Transverse colon (tissue), 4 donors: ENCODE measurements around the gene VPS13C. TPM values are rescaled to one million over a fixed set of nuclear protein-coding genes. Genes with fewer than 3 reads are reported as not detected.
"Not testable (repeated sequence)": the region's sequence is repeated elsewhere in the genome, so short reads cannot be mapped to it uniquely, and the experiment has no call there.

Experiments used
- DNase-seq: peaks from one replicate; pipeline ENCODE4 v3.0.0-alpha.2; 2019
- H3K27ac ChIP-seq, 4 donors: fragments of 200-600 bp; sonication (generic); 2 replicates each; pipeline ENCODE4 v1.5.1; 2016 to 2018; ENCODE audit warnings: inconsistent platforms in 4 of 4
- H3K27me3 ChIP-seq: fragments of 200-600 bp; sonication (generic); 2 replicates; pipeline ENCODE4 v1.5.1; 2017; ENCODE audit warnings: inconsistent platforms
- H3K36me3 ChIP-seq, 4 donors: fragments of 200-600 bp; sonication (generic); 2 replicates each; pipeline ENCODE4 v1.5.1; 2017 to 2019; ENCODE audit warnings: inconsistent platforms in 4 of 4
- H3K4me1 ChIP-seq, 4 donors: fragments of 200-600 bp; sonication (generic); 2 replicates each; pipeline ENCODE4 v1.5.1; 2017 to 2020; ENCODE audit warnings: inconsistent platforms in 4 of 4
- H3K4me3 ChIP-seq, 4 donors: fragments of 200-600 bp; sonication (generic); 1 replicate in 1 of 4; 2 replicates in 3 of 4; pipeline versions ENCODE4 v1.5.1 to v1.6.1; 2017 to 2019; ENCODE audit warnings: inconsistent platforms in 4 of 4
- H3K9me3 ChIP-seq, 2 donors: fragments of 200-600 bp; sonication (generic); 2 replicates each; pipeline ENCODE4 v1.5.1; 2017 to 2019; ENCODE audit warnings: inconsistent platforms in 2 of 2
- EP300 ChIP-seq: sonication (generic); formaldehyde crosslinking; IDR thresholded peaks from one replicate; pipeline ENCODE4 v1.6.1; 2017; ENCODE audit warnings: antibody characterized with exemption, low read depth
- POLR2A ChIP-seq: fragments of 450-650 bp; IDR thresholded peaks from one replicate; pipeline ENCODE4 v1.6.1; 2016; ENCODE audit warnings: antibody characterized with exemption, mild to moderate bottlenecking, moderate library complexity
- POLR2AphosphoS5 ChIP-seq, 3 donors: sonication (generic); formaldehyde crosslinking; IDR thresholded peaks; one replicate each; pipeline ENCODE4 v1.6.1; 2016; ENCODE audit warnings: antibody characterized with exemption in 3 of 3
- WGBS, 2 donors: methylation state at CpG; one replicate each; pipeline ENCODE4 v1.1.5; 2018; ENCODE audit warnings: low coverage in 1 of 2; 5-methylcytosine and 5-hydroxymethylcytosine counted together
- in situ Hi-C, 4 donors: fragments of 200-750 bp; cut with MboI; loops; one replicate each; pipeline versions ENCODE4 v1.15.0 to v1.15.1; 2017; ENCODE audit warnings: low sequenced_read_pairs in 3 of 4, low pct_ligation_motif_present in 1 of 4, low pct_unique_long_range_greater_than_20kb in 1 of 4
- intact Hi-C: fragments of 100-400 bp; cut with DNase I; formaldehyde crosslinking; loops from one replicate; pipeline ENCODE4 v1.15.1; 2023; ENCODE audit warnings: low total_unique reads
- total RNA-seq, 4 donors: library from RNA; depleted of rRNA; stranded (reverse); fragments of >200 nt; gene quantifications; one replicate each; pipeline ENCODE4 v1.1.0, GENCODE V29; 2016
- TF ChIP-seq, protein P1 (sequence below), 5 experiments: fragments of 200-600 bp in 3 of 5; fragments of 450-650 bp in 2 of 5; sonication (generic) in 3 of 5; IDR thresholded peaks; 1 replicate in 2 of 5; 2 replicates in 3 of 5; pipeline ENCODE4 v1.5.1; 2016 to 2017; ENCODE audit warnings: antibody characterized with exemption in 5 of 5, inconsistent platforms in 3 of 5, mild to moderate bottlenecking in 2 of 5, moderate library complexity in 1 of 5

Gene VPS13C
- total RNA-seq, 4 donors from 2014 or later, result 48.3 to 105 (median 73.2) TPM

DNA sequence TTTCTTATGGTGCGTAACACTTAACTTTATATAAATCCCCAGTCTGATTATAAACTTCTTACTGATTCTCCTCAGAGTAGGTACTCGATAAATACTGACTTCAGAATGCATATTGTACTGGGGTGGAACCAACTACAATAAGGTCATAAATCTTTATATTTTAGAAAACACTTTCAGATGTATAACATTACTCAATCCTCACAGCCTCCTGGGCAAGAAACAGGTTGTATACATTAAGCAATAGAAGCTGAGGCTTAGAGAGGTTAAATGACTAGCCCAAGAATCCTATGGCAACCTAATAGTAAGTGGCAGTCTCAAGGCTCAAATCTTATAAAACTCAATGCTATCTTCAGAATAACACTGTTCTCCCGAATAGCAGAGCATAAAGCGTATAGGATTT, 9.1 kb downstream of the VPS13C start:
- no peak overlapping the region for H3K4me3 ChIP-seq
- no peaks in the 10 kb centered on the region for H3K27me3 ChIP-seq
- H3K4me1 ChIP-seq, result peaks cover 0 to 41% (median 19%) of the 10 kb centered on the region in 4 donors
- H3K27ac ChIP-seq, result peak overlapping the region; percentile 41 to 56 (median 50)
- in situ Hi-C loops, result no loop called here
- WGBS, 2 donors, result 62 to 65% methylated on average over 4 of the region's 4 CpGs
- DNase-seq, result no peak
- H3K36me3 ChIP-seq, result no peaks in the 10 kb centered on the region
- TF ChIP-seq POLR2AphosphoS5 (IDR thresholded peaks at IDR 0.05) (no peak), POLR2A (no peak)
- no peaks in the 10 kb centered on the region for H3K9me3 ChIP-seq
- intact Hi-C loops, result no loop called here

DNA sequence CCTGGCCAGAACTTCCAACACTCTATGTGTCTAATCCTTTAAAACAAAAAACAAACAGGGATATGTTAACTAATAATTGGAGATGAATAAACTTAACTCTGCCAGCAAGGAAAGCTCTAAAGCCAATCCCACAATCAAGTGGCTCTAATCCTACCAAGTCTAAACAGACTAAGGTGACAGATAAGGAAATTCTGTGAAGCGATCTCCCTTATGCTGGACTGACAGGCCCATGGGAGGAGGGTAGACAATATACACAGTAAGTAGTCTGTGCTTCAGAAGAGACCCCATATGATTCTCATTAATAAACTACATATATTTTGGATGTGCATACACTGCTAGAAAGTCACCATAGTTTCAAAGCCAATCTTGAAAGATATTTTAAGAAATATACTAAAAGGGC, 10.1 kb downstream of the VPS13C start:
- WGBS, 2 donors, result 62% methylated on average over 1 of the region's 1 CpG; no CpG with 5 or more reads in 1 of the 2 donors
- H3K36me3 ChIP-seq, result no peaks in the 10 kb centered on the region
- TF ChIP-seq POLR2AphosphoS5 (IDR thresholded peaks at IDR 0.05) (no peak), EP300 (no peak), POLR2A (no peak)
- TF ChIP-seq, protein P1, sequence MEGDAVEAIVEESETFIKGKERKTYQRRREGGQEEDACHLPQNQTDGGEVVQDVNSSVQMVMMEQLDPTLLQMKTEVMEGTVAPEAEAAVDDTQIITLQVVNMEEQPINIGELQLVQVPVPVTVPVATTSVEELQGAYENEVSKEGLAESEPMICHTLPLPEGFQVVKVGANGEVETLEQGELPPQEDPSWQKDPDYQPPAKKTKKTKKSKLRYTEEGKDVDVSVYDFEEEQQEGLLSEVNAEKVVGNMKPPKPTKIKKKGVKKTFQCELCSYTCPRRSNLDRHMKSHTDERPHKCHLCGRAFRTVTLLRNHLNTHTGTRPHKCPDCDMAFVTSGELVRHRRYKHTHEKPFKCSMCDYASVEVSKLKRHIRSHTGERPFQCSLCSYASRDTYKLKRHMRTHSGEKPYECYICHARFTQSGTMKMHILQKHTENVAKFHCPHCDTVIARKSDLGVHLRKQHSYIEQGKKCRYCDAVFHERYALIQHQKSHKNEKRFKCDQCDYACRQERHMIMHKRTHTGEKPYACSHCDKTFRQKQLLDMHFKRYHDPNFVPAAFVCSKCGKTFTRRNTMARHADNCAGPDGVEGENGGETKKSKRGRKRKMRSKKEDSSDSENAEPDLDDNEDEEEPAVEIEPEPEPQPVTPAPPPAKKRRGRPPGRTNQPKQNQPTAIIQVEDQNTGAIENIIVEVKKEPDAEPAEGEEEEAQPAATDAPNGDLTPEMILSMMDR (IDR thresholded peaks at IDR 0.05), result no peak
- intact Hi-C loops, result no loop called here
- no peak for DNase-seq
- in situ Hi-C loops, result no loop called here
- no peaks in the 10 kb centered on the region for H3K9me3 ChIP-seq
- H3K27me3 ChIP-seq, result no peaks in the 10 kb centered on the region
- H3K27ac ChIP-seq, result no peak overlapping the region
- peaks cover 0 to 49% (median 23%) of the 10 kb centered on the region in 4 donors for H3K4me1 ChIP-seq
- H3K4me3 ChIP-seq, result no peak overlapping the region

DNA sequence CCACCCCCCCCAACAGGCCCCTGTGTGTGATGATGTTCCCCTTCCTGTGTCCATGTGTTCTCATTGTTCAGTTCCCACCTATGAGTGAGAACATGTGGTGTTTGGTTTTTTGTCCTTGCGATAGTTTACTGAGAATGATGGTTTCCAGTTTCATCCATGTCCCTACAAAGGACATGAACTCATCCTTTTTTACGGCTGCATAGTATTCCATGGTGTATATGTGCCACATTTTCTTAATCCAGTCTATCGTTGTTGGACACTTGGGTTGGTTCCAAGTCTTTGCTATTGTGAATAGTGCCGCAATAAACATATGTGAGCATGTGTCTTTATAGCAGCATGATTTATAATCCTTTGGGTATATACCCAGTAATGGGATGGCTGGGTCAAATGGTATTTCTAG, 12.0 kb downstream of the VPS13C start:
- in situ Hi-C loops, intact Hi-C loops, DNase-seq, H3K36me3 ChIP-seq, H3K9me3 ChIP-seq, H3K27ac ChIP-seq, H3K27me3 ChIP-seq, H3K4me3 ChIP-seq: not testable (repeated sequence)
- peaks cover 0 to 47% (median 23%) of the 10 kb centered on the region in 4 donors for H3K4me1 ChIP-seq
- WGBS, 2 donors, result 94% methylated on average over 4 of the region's 4 CpGs; no CpG with 5 or more reads in 1 of the 2 donors

DNA sequence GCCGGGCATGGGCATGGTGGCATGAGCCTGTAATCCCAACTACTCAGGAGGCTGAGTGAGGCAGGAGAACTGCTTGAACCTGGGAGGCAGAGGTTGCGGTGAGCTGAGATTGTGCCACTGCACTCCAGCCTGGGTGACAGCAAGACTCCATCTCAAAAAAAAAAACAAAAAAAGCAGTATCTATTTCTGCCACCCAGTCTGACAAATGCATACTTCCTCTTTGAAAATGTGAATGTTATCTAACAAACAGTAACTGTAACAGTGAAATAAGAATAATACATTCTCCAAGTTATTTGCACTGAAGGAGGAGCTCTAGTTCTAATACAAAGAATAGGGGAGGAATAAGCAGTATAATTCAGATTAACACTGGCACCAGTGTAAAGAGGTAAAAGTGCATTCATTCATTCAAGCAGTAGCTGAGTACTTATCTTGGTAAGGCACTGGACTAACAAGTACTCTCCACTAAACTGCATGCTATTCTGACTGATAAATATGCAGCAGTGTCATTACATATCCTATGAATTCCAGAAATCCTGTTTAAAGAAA, 12.9 kb downstream of the VPS13C start:
- intact Hi-C loops, result no loop called here
- in situ Hi-C loops, result no loop called here
- Histone ChIP-seq H3K4me3 (no peak overlapping the region), H3K4me1 (peaks cover 0 to 39% (median 20%) of the 10 kb centered on the region in 4 donors), H3K9me3 (no peaks in the 10 kb centered on the region), H3K27ac (peak overlapping the region in 1 of 4 donors; percentile 16), H3K27me3 (no peaks in the 10 kb centered on the region), H3K36me3 (peaks cover 0 to 6% (median 2%) of the 10 kb centered on the region in 4 donors)
- 81 to 88% methylated on average over 1 to 2 of the region's 2 CpGs for WGBS, 2 donors
- TF ChIP-seq POLR2A, result no peak
- TF ChIP-seq, protein P1 (IDR thresholded peaks at IDR 0.05), result no peak
- TF ChIP-seq EP300, result no peak
- TF ChIP-seq POLR2AphosphoS5 (IDR thresholded peaks at IDR 0.05), result no peak
- DNase-seq, result no peak

DNA sequence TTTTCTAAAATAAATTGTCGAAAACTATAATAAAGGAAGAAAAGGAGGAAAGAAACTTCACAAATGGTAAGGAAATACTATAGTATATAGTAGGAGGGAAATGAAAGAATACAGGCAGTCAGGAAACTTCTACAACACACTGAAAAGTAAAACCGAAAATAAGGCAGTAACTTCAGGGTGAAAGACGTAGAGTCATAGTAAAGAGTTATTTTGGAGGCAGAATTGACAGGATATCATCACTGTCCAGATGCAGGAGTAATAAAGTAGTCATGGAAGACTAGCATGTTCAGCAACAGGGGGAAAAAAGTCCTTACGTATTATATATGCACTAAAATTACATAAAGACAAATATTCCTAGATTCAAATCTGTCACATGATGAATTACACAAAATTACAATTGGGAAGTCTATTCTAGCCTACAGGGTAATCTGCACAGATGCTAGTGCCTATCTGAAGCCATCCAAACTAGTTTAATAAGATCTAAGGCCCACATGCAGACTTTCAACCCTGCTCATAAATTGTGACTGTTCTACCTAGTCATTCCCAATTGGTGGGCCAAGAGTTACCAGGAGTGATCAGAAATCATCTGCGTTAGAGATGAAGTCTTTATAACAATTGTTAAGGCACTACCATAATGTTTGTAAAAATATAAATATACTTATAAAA, 14.0 kb downstream of the VPS13C start:
- no peak for DNase-seq
- H3K4me1 ChIP-seq, result peaks cover 0 to 28% (median 12%) of the 10 kb centered on the region in 4 donors
- WGBS, 2 donors, result 65 to 69% methylated on average over 5 of the region's 5 CpGs
- H3K9me3 ChIP-seq, result no peaks in the 10 kb centered on the region
- no peak overlapping the region for H3K27ac ChIP-seq
- H3K4me3 ChIP-seq, result no peak overlapping the region
- TF ChIP-seq EP300, result no peak
- no peaks in the 10 kb centered on the region for H3K27me3 ChIP-seq
- peaks cover 0 to 9% (median 4%) of the 10 kb centered on the region in 4 donors for H3K36me3 ChIP-seq
- in situ Hi-C loops, result no loop called here
- intact Hi-C loops, result no loop called here
